ENCODE data around the gene TRAPPC8. TPM values are rescaled to one million over a fixed set of nuclear protein-coding genes. Genes with fewer than 3 reads are reported as not detected.
"Not testable (repeated sequence)": the region's sequence is repeated elsewhere in the genome, so short reads cannot be mapped to it uniquely, and the experiment has no call there.

Gene TRAPPC8
- polyA plus RNA-seq, 2 of the 4 experiments (the other 2 are of a cell fraction) = 12.2 to 41.8 TPM

DNA sequence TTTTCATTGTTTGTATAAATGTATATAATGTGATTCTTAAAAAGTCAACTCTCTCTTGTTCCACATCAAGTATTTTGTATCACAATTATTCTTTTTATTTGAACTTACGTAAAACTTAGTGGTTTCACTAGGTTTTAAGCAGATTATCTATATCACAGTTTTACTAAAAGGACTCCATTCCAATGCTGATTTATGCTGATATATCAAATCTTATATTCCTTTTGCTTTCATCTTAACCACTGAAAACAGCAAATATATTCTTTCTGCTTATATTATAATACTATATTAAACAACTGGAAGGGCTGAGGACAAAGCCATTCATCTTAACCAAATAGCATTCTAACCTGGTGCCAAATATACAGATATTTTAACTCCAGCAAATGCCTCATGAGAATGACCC is 24.2 kb downstream of the TRAPPC8 start (continued):
- TF ChIP-seq EHF (CRISPR knock-in tag; IDR thresholded peaks at IDR 0.05) (no peak), ZFP36 (IDR thresholded peaks at IDR 0.05; ENCODE audit: borderline replicate concordance, partially characterized antibody) (no peak), PHF8 (IDR thresholded peaks at IDR 0.05; ENCODE audit: borderline replicate concordance, low read depth) (no peak), ZNF302 (CRISPR knock-in tag; IDR thresholded peaks at IDR 0.05) (no peak)

DNA sequence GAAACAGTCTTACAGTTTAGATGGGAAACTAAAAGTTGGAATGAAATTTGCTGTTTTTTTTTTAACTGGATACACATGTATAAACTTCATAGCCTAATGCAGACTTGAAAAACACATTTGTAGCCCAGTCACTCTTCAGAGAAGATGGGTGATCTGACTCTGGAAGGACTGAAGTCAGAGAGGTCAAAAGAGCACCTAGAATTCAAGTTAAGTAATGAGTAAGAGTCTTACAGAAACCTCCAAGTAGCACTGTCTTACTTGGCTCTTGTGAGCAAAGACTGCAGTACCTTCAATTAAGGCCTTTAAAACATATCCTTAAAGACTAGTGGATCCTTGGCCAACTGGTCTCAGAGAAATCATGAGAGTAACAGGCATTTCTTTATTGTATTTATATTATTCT is 41.9 kb downstream of the TRAPPC8 start:
- H3K27ac ChIP-seq = no peak overlapping the region
- H3K4me3 ChIP-seq = no peak overlapping the region
- DNase-seq (ENCODE audit: low read depth in 1 of 2, low spot score in 1 of 2) = no peak
- no peaks in the 10 kb centered on the region for H3K9me3 ChIP-seq
- ChIA-PET POLR2A (no interaction called here), CTCF (no interaction called here)
- no peak for ATAC-seq
- FAIRE-seq = no peak
- no peaks in the 10 kb centered on the region for H3K4me1 ChIP-seq
- TF ChIP-seq, protein P1, sequence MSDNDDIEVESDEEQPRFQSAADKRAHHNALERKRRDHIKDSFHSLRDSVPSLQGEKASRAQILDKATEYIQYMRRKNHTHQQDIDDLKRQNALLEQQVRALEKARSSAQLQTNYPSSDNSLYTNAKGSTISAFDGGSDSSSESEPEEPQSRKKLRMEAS (IDR thresholded peaks at IDR 0.05) = no peak
- no peak for TF ChIP-seq EHMT2 (IDR thresholded peaks at IDR 0.05; ENCODE audit: low read depth)
- TF ChIP-seq PHF8 (IDR thresholded peaks at IDR 0.05; ENCODE audit: borderline replicate concordance, low read depth) = no peak
- TF ChIP-seq GATA3 (IDR thresholded peaks at IDR 0.05; ENCODE audit: borderline replicate concordance) = no peak
- TF ChIP-seq SMC3 (IDR thresholded peaks at IDR 0.05) = no peak
- TF ChIP-seq, protein P2, sequence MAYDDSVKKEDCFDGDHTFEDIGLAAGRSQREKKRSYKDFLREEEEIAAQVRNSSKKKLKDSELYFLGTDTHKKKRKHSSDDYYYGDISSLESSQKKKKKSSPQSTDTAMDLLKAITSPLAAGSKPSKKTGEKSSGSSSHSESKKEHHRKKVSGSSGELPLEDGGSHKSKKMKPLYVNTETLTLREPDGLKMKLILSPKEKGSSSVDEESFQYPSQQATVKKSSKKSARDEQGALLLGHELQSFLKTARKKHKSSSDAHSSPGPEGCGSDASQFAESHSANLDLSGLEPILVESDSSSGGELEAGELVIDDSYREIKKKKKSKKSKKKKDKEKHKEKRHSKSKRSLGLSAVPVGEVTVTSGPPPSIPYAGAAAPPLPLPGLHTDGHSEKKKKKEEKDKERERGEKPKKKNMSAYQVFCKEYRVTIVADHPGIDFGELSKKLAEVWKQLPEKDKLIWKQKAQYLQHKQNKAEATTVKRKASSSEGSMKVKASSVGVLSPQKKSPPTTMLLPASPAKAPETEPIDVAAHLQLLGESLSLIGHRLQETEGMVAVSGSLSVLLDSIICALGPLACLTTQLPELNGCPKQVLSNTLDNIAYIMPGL (CRISPR knock-in tag; IDR thresholded peaks at IDR 0.05; ENCODE audit: borderline replicate concordance) = no peak
- TF ChIP-seq TP53 (CRISPR knock-in tag; IDR thresholded peaks at IDR 0.05) = no peak
- no peak for TF ChIP-seq CBX8 (IDR thresholded peaks at IDR 0.05)
- TF ChIP-seq NFE2L2 (conservative IDR thresholded peaks at IDR 0.05; ENCODE audit: low read length) = no peak
- no peak for TF ChIP-seq RFX5 (IDR thresholded peaks at IDR 0.05)
- TF ChIP-seq EP300 (IDR thresholded peaks at IDR 0.05) = no peak
- TF ChIP-seq EHF (CRISPR knock-in tag; IDR thresholded peaks at IDR 0.05) = no peak
- TF ChIP-seq RAD21 (conservative IDR thresholded peaks at IDR 0.05 in 1 of 2, IDR thresholded peaks at IDR 0.05 in 1 of 2) = no peak
- TF ChIP-seq ZNF302 (CRISPR knock-in tag; IDR thresholded peaks at IDR 0.05) = no peak
- no peak for TF ChIP-seq NPAS2 (CRISPR knock-in tag; IDR thresholded peaks at IDR 0.05; ENCODE audit: borderline replicate concordance)
- H3K4me2 ChIP-seq = no peak overlapping the region

DNA sequence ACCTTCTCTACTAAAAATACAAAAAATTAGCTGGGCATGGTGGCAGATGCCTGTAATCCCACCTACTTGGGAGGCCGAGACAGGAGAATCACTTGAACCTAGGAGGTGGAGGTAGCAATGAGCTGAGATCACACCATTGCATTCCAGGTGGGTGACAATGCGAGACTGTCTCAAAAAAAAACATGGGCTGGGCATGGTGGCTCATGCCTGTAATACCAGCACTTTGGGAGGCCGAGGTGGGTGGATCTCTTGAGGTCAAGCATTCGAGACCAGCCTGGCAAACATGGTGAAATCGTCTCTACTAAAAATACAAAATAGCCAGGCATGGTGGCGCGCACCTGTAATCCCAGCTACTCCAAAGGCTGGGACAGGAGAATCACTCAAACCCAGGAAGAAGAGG is 43.2 kb downstream of the TRAPPC8 start:
- H3K4me2 ChIP-seq; FAIRE-seq; H3K27ac ChIP-seq; CTCF ChIA-PET; DNase-seq (ENCODE audit: low read depth in 1 of 2, low spot score in 1 of 2); POLR2A ChIA-PET; H3K9me3 ChIP-seq; H3K4me1 ChIP-seq; H3K4me3 ChIP-seq; ATAC-seq: not testable (repeated sequence)
- 92% methylated on average over 7 of the region's 7 CpGs for WGBS (ENCODE audit: missing lambda C conversion rate)

DNA sequence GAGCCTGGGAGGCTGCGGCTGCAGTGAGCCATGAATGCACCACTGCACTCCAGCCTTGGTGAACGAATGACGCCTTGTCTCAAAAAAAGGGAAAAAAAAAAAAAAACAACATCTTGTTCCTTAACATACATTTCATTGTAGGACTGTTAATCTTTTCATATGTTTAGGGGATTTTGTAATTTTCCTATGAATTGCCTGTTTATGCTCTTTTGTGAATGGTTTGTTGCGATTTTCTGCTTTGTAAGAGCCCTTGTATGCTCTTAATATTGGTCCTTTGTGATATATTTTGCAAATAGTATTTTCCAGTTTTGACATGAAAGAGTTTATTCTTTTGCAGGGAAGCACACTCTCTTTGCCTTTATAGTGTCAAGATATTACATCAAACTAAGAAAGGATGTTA is 50.0 kb downstream of the TRAPPC8 start:
- no peaks in the 10 kb centered on the region for H3K4me1 ChIP-seq
- no peak overlapping the region for H3K4me2 ChIP-seq
- ChIA-PET POLR2A (no interaction called here), CTCF (no interaction called here)
- FAIRE-seq (no peak), DNase-seq (ENCODE audit: low read depth in 1 of 2, low spot score in 1 of 2) (no peak), ATAC-seq (no peak)
- TF ChIP-seq NFE2L2 (conservative IDR thresholded peaks at IDR 0.05; ENCODE audit: low read length) (no peak), SMC3 (IDR thresholded peaks at IDR 0.05) (no peak), EHF (CRISPR knock-in tag; IDR thresholded peaks at IDR 0.05) (no peak)
- WGBS (ENCODE audit: missing lambda C conversion rate) = 99% methylated on average over 4 of the region's 4 CpGs
- no peak overlapping the region for H3K4me3 ChIP-seq
- no peaks in the 10 kb centered on the region for H3K9me3 ChIP-seq
- no peak overlapping the region for H3K27ac ChIP-seq

DNA sequence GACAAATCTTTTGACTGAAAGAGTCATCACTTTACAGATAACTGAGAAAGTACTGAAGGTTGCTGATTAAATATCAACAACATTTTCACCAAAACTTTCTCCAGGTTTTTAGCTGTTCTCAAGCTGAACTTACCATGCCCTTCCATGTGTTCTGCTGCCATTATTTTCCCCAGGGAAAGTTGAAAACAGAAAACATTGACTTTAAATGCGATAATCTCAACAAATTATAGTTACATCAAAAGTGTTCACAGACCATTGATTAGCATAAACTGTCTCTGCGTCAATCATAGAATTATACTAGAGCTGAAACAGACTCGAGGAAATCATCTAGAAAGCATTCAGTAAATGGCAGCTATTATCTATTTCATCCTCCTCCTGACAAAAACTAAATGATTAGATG is 51.4 kb downstream of the TRAPPC8 start:
- H3K4me3 ChIP-seq = no peak overlapping the region
- ATAC-seq (no peak), FAIRE-seq (no peak), DNase-seq (ENCODE audit: low read depth in 1 of 2, low spot score in 1 of 2) (no peak)
- H3K4me1 ChIP-seq = no peaks in the 10 kb centered on the region
- 91% methylated on average over 3 of the region's 3 CpGs for WGBS (ENCODE audit: missing lambda C conversion rate)
- no peak for TF ChIP-seq HOXB13 (CRISPR knock-in tag; IDR thresholded peaks at IDR 0.05; ENCODE audit: low read depth)
- no peak for TF ChIP-seq RFX5 (IDR thresholded peaks at IDR 0.05)
- TF ChIP-seq SMC3 (IDR thresholded peaks at IDR 0.05) = no peak
- TF ChIP-seq, protein P2 (CRISPR knock-in tag; IDR thresholded peaks at IDR 0.05; ENCODE audit: borderline replicate concordance) = no peak
- H3K27ac ChIP-seq = no peak overlapping the region
- POLR2A ChIA-PET = no interaction called here
- CTCF ChIA-PET = interaction anchor here (0.8 kb wide), 1 partner anchor 11 kb away, joined by 3 read pairs; no protein-coding TSS in a partner anchor
- no peaks in the 10 kb centered on the region for H3K9me3 ChIP-seq
- no peak overlapping the region for H3K4me2 ChIP-seq

Data from A549 (cell line).